ENCODE measurements around the gene FOXL2. TPM values are rescaled to one million over a fixed set of nuclear protein-coding genes. Genes with fewer than 3 reads are reported as not detected.
A peak's percentile ranks its signal among the peaks of the same experiment; 100 is the strongest.

The FOXL2 gene
- not detected for total RNA-seq
- not detected for polyA plus RNA-seq
- 0 reads per million in 6 experiments for total RNA-seq

- H3K27ac Mint-ChIP-seq, result no peak within 1 kb of the TSS
- ATAC-seq (peak; percentile 42 to 43), DNase-seq (peak in 1 of 10 donors; percentile 25)
- H3K4me1 Mint-ChIP-seq, result peaks cover 21 to 47% (median 45%) of the 10 kb centered on the region in 4 donors
- POLR2A ChIA-PET, result interaction anchor here (1.6 kb wide), 1 partner anchor 8 kb away, joined by 5 read pairs; no protein-coding TSS in a partner anchor
- H3K4me3 Mint-ChIP-seq, result peak within 1 kb of the TSS; percentile 57 to 81 (median 72)
- H3K27me3 Mint-ChIP-seq, result peaks cover 51 to 90% (median 75%) of the 10 kb centered on the region in 5 donors
- H3K36me3 Mint-ChIP-seq, result peaks cover 0 to 5% (median 0%) of the 10 kb centered on the region in 3 donors
- no peaks in the 10 kb centered on the region for H3K9me3 Mint-ChIP-seq
Measured at GRCh38 chr3:138946663-138947494, at the start of gene FOXL2, which contains the start of gene FOXL2NB. Gene FOXL2 (minus strand): TSS chr3:138947137. CDS start chr3:138946722, 415 bp downstream. Gene FOXL2NB (plus strand): TSS chr3:138947217. CDS start chr3:138947365, 148 bp downstream.

- Mint-ChIP-seq H3K27ac (no peak overlapping the region), H3K27me3 (peaks cover 10 to 63% (median 18%) of the 10 kb centered on the region in 5 donors), H3K36me3 (peaks cover 0 to 5% (median 0%) of the 10 kb centered on the region in 3 donors), H3K4me1 (no peaks in the 10 kb centered on the region), H3K9me3 (peaks cover 0 to 12% (median 2%) of the 10 kb centered on the region in 9 donors), H3K4me3 (no peak overlapping the region)
- ATAC-seq (no peak), DNase-seq (no peak)
- POLR2A ChIA-PET, result no interaction called here
Measured at GRCh38 chr3:138995706-138996105, 48.8 kb upstream of the FOXL2 start.

- DNase-seq, result no peak
- peaks cover 3 to 28% (median 5%) of the 10 kb centered on the region in 5 donors for H3K27me3 Mint-ChIP-seq
- H3K4me1 Mint-ChIP-seq, result no peaks in the 10 kb centered on the region
- H3K27ac Mint-ChIP-seq, result no peak overlapping the region
- POLR2A ChIA-PET, result no interaction called here
- H3K4me3 Mint-ChIP-seq, result no peak overlapping the region
- H3K9me3 Mint-ChIP-seq, result peaks cover 0 to 2% (median 0%) of the 10 kb centered on the region in 9 donors
- no peaks in the 10 kb centered on the region for H3K36me3 Mint-ChIP-seq
- ATAC-seq, result no peak
Measured at GRCh38 chr3:138987181-138987580, 40.2 kb upstream of the FOXL2 start.

- Mint-ChIP-seq H3K9me3 (peaks cover 0 to 2% (median 0%) of the 10 kb centered on the region in 9 donors), H3K4me1 (no peaks in the 10 kb centered on the region), H3K4me3 (no peak overlapping the region), H3K27me3 (peaks cover 4 to 21% (median 5%) of the 10 kb centered on the region in 5 donors), H3K27ac (no peak overlapping the region), H3K36me3 (no peaks in the 10 kb centered on the region)
- POLR2A ChIA-PET, result no interaction called here
- DNase-seq (no peak), ATAC-seq (no peak)
Measured at GRCh38 chr3:138985932-138986331, 39.0 kb upstream of the FOXL2 start.

- Mint-ChIP-seq H3K27me3 (peaks cover 4 to 21% (median 10%) of the 10 kb centered on the region in 5 donors), H3K4me3 (no peak overlapping the region), H3K9me3 (peaks cover 0 to 2% (median 0%) of the 10 kb centered on the region in 9 donors), H3K4me1 (no peaks in the 10 kb centered on the region), H3K27ac (no peak overlapping the region), H3K36me3 (no peaks in the 10 kb centered on the region)
- POLR2A ChIA-PET, result no interaction called here
- DNase-seq, result no peak
- ATAC-seq, result no peak
Measured at GRCh38 chr3:138984816-138985215, 37.9 kb upstream of the FOXL2 start.

GRCh38 chr3:138976047-138976446 is 29.1 kb upstream of the FOXL2 start:
- ATAC-seq (no peak), DNase-seq (no peak)
- H3K27me3 Mint-ChIP-seq, result peaks cover 9 to 36% (median 25%) of the 10 kb centered on the region in 5 donors
- H3K9me3 Mint-ChIP-seq, result no peaks in the 10 kb centered on the region
- no peak overlapping the region for H3K4me3 Mint-ChIP-seq
- H3K27ac Mint-ChIP-seq, result no peak overlapping the region
- no peaks in the 10 kb centered on the region for H3K4me1 Mint-ChIP-seq
- POLR2A ChIA-PET, result no interaction called here
- no peaks in the 10 kb centered on the region for H3K36me3 Mint-ChIP-seq

- Mint-ChIP-seq H3K9me3 (no peaks in the 10 kb centered on the region), H3K36me3 (no peaks in the 10 kb centered on the region), H3K27me3 (peaks cover 10 to 38% (median 30%) of the 10 kb centered on the region in 5 donors), H3K27ac (no peak overlapping the region), H3K4me3 (no peak overlapping the region), H3K4me1 (no peaks in the 10 kb centered on the region)
- DNase-seq (no peak), ATAC-seq (no peak)
- POLR2A ChIA-PET, result no interaction called here
Measured at GRCh38 chr3:138975351-138975750, 28.4 kb upstream of the FOXL2 start.

GRCh38 chr3:138974462-138974861 is 27.5 kb upstream of the FOXL2 start:
- no peak for DNase-seq
- POLR2A ChIA-PET, result no interaction called here
- Mint-ChIP-seq H3K4me3 (no peak overlapping the region), H3K4me1 (no peaks in the 10 kb centered on the region), H3K27ac (no peak overlapping the region), H3K27me3 (peaks cover 9 to 47% (median 31%) of the 10 kb centered on the region in 5 donors), H3K9me3 (no peaks in the 10 kb centered on the region), H3K36me3 (no peaks in the 10 kb centered on the region)
- no peak for ATAC-seq

GRCh38 chr3:138972941-138973340 is 26.0 kb upstream of the FOXL2 start:
- H3K9me3 Mint-ChIP-seq, result no peaks in the 10 kb centered on the region
- DNase-seq, result no peak
- ATAC-seq, result no peak
- POLR2A ChIA-PET, result no interaction called here
- H3K27ac Mint-ChIP-seq, result no peak overlapping the region
- H3K36me3 Mint-ChIP-seq, result no peaks in the 10 kb centered on the region
- no peaks in the 10 kb centered on the region for H3K4me1 Mint-ChIP-seq
- no peak overlapping the region for H3K4me3 Mint-ChIP-seq
- H3K27me3 Mint-ChIP-seq, result peaks cover 12 to 57% (median 34%) of the 10 kb centered on the region in 5 donors

GRCh38 chr3:138971766-138972320 is 24.9 kb upstream of the FOXL2 start:
- Mint-ChIP-seq H3K4me1 (no peaks in the 10 kb centered on the region), H3K27me3 (peaks cover 12 to 61% (median 41%) of the 10 kb centered on the region in 5 donors), H3K27ac (no peak overlapping the region), H3K36me3 (peaks cover 0 to 4% (median 0%) of the 10 kb centered on the region in 3 donors), H3K9me3 (peaks cover 0 to 5% (median 0%) of the 10 kb centered on the region in 9 donors), H3K4me3 (no peak overlapping the region)
- ATAC-seq (no peak), DNase-seq (no peak)
- POLR2A ChIA-PET, result no interaction called here

GRCh38 chr3:138964923-138965322 is 18.0 kb upstream of the FOXL2 start:
- POLR2A ChIA-PET, result no interaction called here
- ATAC-seq (no peak), DNase-seq (no peak)
- peaks cover 0 to 40% (median 17%) of the 10 kb centered on the region in 9 donors for H3K9me3 Mint-ChIP-seq
- H3K36me3 Mint-ChIP-seq, result peaks cover 4 to 33% (median 5%) of the 10 kb centered on the region in 3 donors
- peaks cover 16 to 23% (median 19%) of the 10 kb centered on the region in 4 donors for H3K4me1 Mint-ChIP-seq
- H3K27me3 Mint-ChIP-seq, result peaks cover 29 to 88% (median 54%) of the 10 kb centered on the region in 5 donors
- H3K27ac Mint-ChIP-seq, result no peak overlapping the region
- H3K4me3 Mint-ChIP-seq, result no peak overlapping the region

- H3K36me3 Mint-ChIP-seq, result peaks cover 4 to 33% (median 5%) of the 10 kb centered on the region in 3 donors
- H3K9me3 Mint-ChIP-seq, result peaks cover 0 to 40% (median 17%) of the 10 kb centered on the region in 9 donors
- ATAC-seq, result no peak
- peaks cover 16 to 25% (median 19%) of the 10 kb centered on the region in 4 donors for H3K4me1 Mint-ChIP-seq
- POLR2A ChIA-PET, result no interaction called here
- H3K4me3 Mint-ChIP-seq, result no peak overlapping the region
- H3K27ac Mint-ChIP-seq, result no peak overlapping the region
- peaks cover 29 to 85% (median 56%) of the 10 kb centered on the region in 5 donors for H3K27me3 Mint-ChIP-seq
- no peak for DNase-seq
Measured at GRCh38 chr3:138964264-138964663, 17.3 kb upstream of the FOXL2 start.
